Loucy (cell line): ENCODE data around the gene POLR2I.
"Not testable (repeated sequence)": the region's sequence is repeated elsewhere in the genome, so short reads cannot be mapped to it uniquely, and the experiment has no call there.

Source experiments
- H2AFZ ChIP-seq: fragments of 200-600 bp; sonication (generic); 2 replicates; pipeline ENCODE4 v1.6.0; 2016; ENCODE audit warnings: antibody characterized with exemption, mild to moderate bottlenecking, low read length, moderate library complexity
- H3F3A ChIP-seq: fragments of 200-600 bp; 2 replicates; pipeline ENCODE4 v1.6.0; 2016; ENCODE audit warnings: antibody characterized with exemption, low read depth, mild to moderate bottlenecking
- H3K27me3 ChIP-seq: fragments of 200-600 bp; sonication (generic); 2 replicates; pipeline ENCODE4 v1.6.1; 2014; ENCODE audit warnings: low read length, mild to moderate bottlenecking; ENCODE audit not compliant: insufficient read depth, poor library complexity, severe bottlenecking
- H3K36me3 ChIP-seq: fragments of 200-600 bp; sonication (generic); 2 replicates; pipeline ENCODE4 v1.6.1; 2016; ENCODE audit warnings: low read length; ENCODE audit not compliant: insufficient read depth
- H3K4me1 ChIP-seq: fragments of 200-600 bp; sonication (generic); 2 replicates; pipeline ENCODE4 v1.5.1; 2014; ENCODE audit warnings: low read length, mild to moderate bottlenecking; ENCODE audit not compliant: insufficient read depth, poor library complexity, severe bottlenecking
- H3K4me2 ChIP-seq: fragments of 200-600 bp; sonication (generic); 2 replicates; pipeline ENCODE4 v1.6.0; 2014; ENCODE audit warnings: antibody characterized with exemption, low read length, low read depth, mild to moderate bottlenecking; ENCODE audit not compliant: poor library complexity, severe bottlenecking
- H3K4me3 ChIP-seq: fragments of 200-600 bp; sonication (generic); 2 replicates; pipeline ENCODE4 v1.5.1; 2014; ENCODE audit warnings: low read length, mild to moderate bottlenecking, mixed read lengths; ENCODE audit not compliant: poor library complexity, severe bottlenecking
- H3K79me2 ChIP-seq: fragments of 200-600 bp; sonication (generic); 2 replicates; pipeline ENCODE4 v1.6.1; 2014; ENCODE audit warnings: low read length; ENCODE audit not compliant: insufficient read depth
- H3K9ac ChIP-seq: fragments of 200-600 bp; sonication (generic); 2 replicates; pipeline ENCODE4 v1.6.0; 2014; ENCODE audit warnings: mild to moderate bottlenecking, low read depth, low read length, moderate library complexity; ENCODE audit not compliant: poor library complexity, severe bottlenecking
- H3K9me2 ChIP-seq: fragments of 200-600 bp; sonication (generic); replicated peaks from 2 replicates; pipeline ENCODE4 v1.6.1; 2016; ENCODE audit warnings: low read depth, low read length, mixed read lengths
- H3K9me3 ChIP-seq: fragments of 200-600 bp; sonication (generic); 2 replicates; pipeline ENCODE4 v1.6.1; 2014; ENCODE audit warnings: mild to moderate bottlenecking, antibody characterized with exemption, low read length, low read depth; ENCODE audit not compliant: insufficient read depth
- H4K20me1 ChIP-seq: fragments of 200-600 bp; sonication (generic); 2 replicates; pipeline ENCODE4 v1.6.0; 2014; ENCODE audit warnings: antibody characterized with exemption, low read length, mild to moderate bottlenecking; ENCODE audit not compliant: insufficient read depth, poor library complexity, severe bottlenecking
- CTCF ChIP-seq: fragments of 200-600 bp; sonication (generic); conservative IDR thresholded peaks from 2 replicates; pipeline ENCODE4 v1.5.1; 2014; ENCODE audit warnings: mild to moderate bottlenecking, antibody characterized with exemption, low read length
- EZH2phosphoT487 ChIP-seq: fragments of 200-600 bp; IDR thresholded peaks from 2 replicates; pipeline ENCODE4 v1.6.1; 2018; ENCODE audit warnings: antibody characterized with exemption, mild to moderate bottlenecking, moderate library complexity, borderline replicate concordance

The POLR2I gene

GRCh38 chr19:36072081-36072480 lies 42.6 kb downstream of the POLR2I start:
- no peak overlapping the region for H3K9ac ChIP-seq
- H2AFZ ChIP-seq: no peak overlapping the region
- no peak overlapping the region for H3K4me3 ChIP-seq
- no peaks in the 10 kb centered on the region for H3K9me2 ChIP-seq
- no peak overlapping the region for H3K4me2 ChIP-seq
- H3K36me3 ChIP-seq: peaks cover 67% of the 10 kb centered on the region; the same call in 1 of the 2 replicates
- no peaks in the 10 kb centered on the region for H3K9me3 ChIP-seq
- H3K27me3 ChIP-seq: no peaks in the 10 kb centered on the region
- H4K20me1 ChIP-seq: no peaks in the 10 kb centered on the region
- no peaks in the 10 kb centered on the region for H3F3A ChIP-seq
- no peaks in the 10 kb centered on the region for H3K4me1 ChIP-seq
- TF ChIP-seq EZH2phosphoT487 (no peak), CTCF (no peak)
- no peaks in the 10 kb centered on the region; the same call in 1 of the 2 replicates for H3K79me2 ChIP-seq

GRCh38 chr19:36068810-36069499 lies 45.7 kb downstream of the POLR2I start:
- H3K4me1 ChIP-seq, H3K4me3 ChIP-seq, H3K9ac ChIP-seq, H3K4me2 ChIP-seq, H3K79me2 ChIP-seq, H4K20me1 ChIP-seq, H2AFZ ChIP-seq, H3F3A ChIP-seq, H3K9me3 ChIP-seq, H3K27me3 ChIP-seq, H3K9me2 ChIP-seq: not testable (repeated sequence)
- peaks cover 75% of the 10 kb centered on the region; the same call in 1 of the 2 replicates for H3K36me3 ChIP-seq

GRCh38 chr19:36067681-36068080 lies 47.0 kb downstream of the POLR2I start:
- no peaks in the 10 kb centered on the region for H3K9me2 ChIP-seq
- no peaks in the 10 kb centered on the region for H3K9me3 ChIP-seq
- peaks cover 72% of the 10 kb centered on the region; the same call in 1 of the 2 replicates for H3K36me3 ChIP-seq
- H3K9ac ChIP-seq: no peak overlapping the region
- H3K4me2 ChIP-seq: no peak overlapping the region
- no peaks in the 10 kb centered on the region for H3F3A ChIP-seq
- TF ChIP-seq EZH2phosphoT487: no peak
- TF ChIP-seq CTCF: no peak
- no peak overlapping the region for H3K4me3 ChIP-seq
- H2AFZ ChIP-seq: no peak overlapping the region
- H3K79me2 ChIP-seq: peaks cover 10% of the 10 kb centered on the region; the same call in 1 of the 2 replicates
- no peaks in the 10 kb centered on the region for H3K4me1 ChIP-seq
- H4K20me1 ChIP-seq: no peaks in the 10 kb centered on the region
- H3K27me3 ChIP-seq: no peaks in the 10 kb centered on the region

- peaks cover 71% of the 10 kb centered on the region; the same call in 1 of the 2 replicates for H3K36me3 ChIP-seq
- peaks cover 24% of the 10 kb centered on the region; the same call in 1 of the 2 replicates for H3K79me2 ChIP-seq
Observed at GRCh38 chr19:36064826-36065225, 49.8 kb downstream of the POLR2I start.

More at GRCh38 chr19:36064826-36065225, 49.8 kb downstream of the POLR2I start:
- Histone ChIP-seq H2AFZ (no peak overlapping the region), H3K9ac (no peak overlapping the region), H3F3A (no peaks in the 10 kb centered on the region), H3K4me1 (no peaks in the 10 kb centered on the region), H3K4me3 (no peak overlapping the region), H3K9me3 (no peaks in the 10 kb centered on the region), H3K9me2 (no peaks in the 10 kb centered on the region), H3K4me2 (no peak overlapping the region), H4K20me1 (peaks cover 4% of the 10 kb centered on the region), H3K27me3 (no peaks in the 10 kb centered on the region)
- no peak for TF ChIP-seq CTCF
- no peak for TF ChIP-seq EZH2phosphoT487
